ENCODE results near the gene POLR3K.
A peak's percentile ranks its signal among the peaks of the same experiment; 100 is the strongest.

The POLR3K gene

DNA sequence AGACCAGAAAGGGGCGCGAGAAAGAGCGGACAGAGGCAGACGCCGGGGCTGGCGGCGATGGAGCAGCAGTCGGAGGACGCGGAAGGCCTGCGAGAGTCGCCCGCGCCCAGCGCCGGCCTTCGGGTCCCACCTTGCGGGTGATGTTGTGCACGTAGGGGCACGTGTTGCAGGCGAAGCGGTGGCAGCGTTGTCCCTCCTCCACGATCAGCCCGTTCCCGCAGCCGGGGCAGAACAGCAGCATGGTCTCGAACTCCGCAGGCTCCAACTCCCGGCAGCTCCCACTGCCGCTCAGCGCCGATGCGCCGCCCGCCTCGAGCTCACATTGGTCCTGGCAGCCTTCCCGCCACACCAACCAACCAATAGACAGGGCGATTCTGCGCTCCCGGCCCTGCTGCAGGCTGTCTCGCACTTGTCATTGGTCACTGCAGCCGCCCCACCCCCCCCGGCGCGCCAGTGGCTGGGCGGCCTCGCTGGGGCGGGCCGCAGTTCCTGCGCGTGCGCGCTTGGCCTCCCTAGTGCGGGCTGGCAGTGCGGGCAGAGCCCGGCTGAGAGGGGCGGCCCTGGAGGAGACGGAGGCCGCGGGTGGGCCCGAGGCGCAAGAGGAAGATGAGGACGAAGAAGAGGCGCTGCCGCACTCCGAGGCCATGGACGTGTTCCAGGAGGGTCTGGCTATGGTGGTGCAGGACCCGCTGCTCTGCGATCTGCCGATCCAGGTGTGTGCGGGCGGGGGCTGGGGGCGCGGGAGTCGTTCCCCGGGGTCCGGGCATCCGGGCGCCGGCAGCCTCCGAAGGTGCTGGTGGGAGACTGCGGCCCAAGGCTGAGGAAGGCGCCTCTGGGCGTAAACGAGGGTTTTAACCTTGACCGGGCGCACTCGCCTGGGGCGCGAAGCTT, at the start of gene POLR3K, which contains the start of gene SNRNP25:
Gene POLR3K (minus strand): TSS at position 263 of the 891 bp plus-strand sequence. CDS start 22 bp downstream, at position 241.
Gene SNRNP25 (plus strand): TSS at position 483 of the 891 bp plus-strand sequence. CDS start 189 bp downstream, at position 672.
- TF ChIP-seq, protein P1, sequence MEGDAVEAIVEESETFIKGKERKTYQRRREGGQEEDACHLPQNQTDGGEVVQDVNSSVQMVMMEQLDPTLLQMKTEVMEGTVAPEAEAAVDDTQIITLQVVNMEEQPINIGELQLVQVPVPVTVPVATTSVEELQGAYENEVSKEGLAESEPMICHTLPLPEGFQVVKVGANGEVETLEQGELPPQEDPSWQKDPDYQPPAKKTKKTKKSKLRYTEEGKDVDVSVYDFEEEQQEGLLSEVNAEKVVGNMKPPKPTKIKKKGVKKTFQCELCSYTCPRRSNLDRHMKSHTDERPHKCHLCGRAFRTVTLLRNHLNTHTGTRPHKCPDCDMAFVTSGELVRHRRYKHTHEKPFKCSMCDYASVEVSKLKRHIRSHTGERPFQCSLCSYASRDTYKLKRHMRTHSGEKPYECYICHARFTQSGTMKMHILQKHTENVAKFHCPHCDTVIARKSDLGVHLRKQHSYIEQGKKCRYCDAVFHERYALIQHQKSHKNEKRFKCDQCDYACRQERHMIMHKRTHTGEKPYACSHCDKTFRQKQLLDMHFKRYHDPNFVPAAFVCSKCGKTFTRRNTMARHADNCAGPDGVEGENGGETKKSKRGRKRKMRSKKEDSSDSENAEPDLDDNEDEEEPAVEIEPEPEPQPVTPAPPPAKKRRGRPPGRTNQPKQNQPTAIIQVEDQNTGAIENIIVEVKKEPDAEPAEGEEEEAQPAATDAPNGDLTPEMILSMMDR (IDR thresholded peaks at IDR 0.05; ENCODE audit: borderline replicate concordance, insufficient read depth, low read depth, low read length), result no peak
- peak within 1 kb of the TSS; percentile 80 for H3K4me3 ChIP-seq (ENCODE audit: low read depth, low read length)

DNA sequence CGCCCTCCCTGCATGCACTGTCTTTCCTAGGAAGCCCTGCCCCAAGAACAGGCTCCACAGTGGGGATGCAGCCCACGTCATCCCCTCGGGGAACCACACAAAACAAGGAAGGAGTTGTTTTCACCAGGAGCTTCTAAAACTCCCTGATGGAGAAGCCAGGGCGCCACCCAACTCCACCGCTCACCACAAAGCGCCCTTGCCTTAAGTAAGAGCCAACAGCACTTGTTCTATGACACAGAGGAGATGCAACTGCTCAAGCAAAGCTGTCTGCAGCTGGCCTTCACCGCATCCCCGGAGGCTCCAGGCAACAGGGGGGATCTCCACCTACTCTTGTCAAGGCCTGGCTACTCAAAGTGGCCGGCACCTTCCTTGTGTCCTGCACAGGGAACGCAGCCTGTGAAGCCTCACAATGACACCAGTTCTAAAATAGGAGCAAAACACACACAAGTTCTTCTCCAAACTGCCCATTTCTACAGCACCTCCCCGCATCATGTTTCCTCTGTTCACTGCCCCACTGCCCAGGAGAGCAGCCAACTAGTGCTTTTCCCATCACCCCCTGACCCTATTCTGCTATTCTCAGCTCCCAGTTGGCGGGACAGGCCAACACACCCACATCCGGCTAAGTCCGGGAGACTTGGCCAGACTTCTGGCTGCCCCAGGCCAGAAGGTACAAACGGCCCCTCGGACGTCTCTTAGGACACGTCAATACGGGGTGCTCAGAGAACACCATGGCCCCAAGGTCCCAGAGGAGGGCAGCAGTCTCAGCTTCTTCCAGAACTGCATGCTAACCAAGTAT, 48.9 kb upstream of the POLR3K start:
- no peak overlapping the region for H3K4me3 ChIP-seq (ENCODE audit: low read depth, low read length)
- TF ChIP-seq, protein P1 (IDR thresholded peaks at IDR 0.05; ENCODE audit: borderline replicate concordance, insufficient read depth, low read depth, low read length), result no peak

DNA sequence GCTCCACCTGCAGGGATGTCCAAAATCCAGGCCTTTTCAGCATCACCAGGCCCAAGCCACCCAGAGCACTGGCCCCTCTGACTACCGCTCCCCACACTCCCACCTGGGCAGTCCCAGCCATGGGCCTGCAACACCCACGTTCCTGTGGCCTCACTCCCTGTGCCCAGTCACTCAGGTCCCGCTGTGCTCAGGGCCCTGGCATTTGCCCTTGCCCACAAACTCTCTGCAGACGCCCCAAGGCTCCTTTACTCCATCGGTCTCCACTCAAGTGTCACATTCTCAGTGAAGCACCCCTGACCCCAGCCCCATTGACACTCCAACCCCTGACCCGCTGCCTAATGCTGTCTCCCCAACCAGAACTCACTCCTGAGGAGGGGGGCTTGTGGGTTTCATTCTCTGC, 48.2 kb upstream of the POLR3K start:
- TF ChIP-seq, protein P1 (IDR thresholded peaks at IDR 0.05; ENCODE audit: borderline replicate concordance, insufficient read depth, low read depth, low read length), result no peak
- no peak overlapping the region for H3K4me3 ChIP-seq (ENCODE audit: low read depth, low read length)

DNA sequence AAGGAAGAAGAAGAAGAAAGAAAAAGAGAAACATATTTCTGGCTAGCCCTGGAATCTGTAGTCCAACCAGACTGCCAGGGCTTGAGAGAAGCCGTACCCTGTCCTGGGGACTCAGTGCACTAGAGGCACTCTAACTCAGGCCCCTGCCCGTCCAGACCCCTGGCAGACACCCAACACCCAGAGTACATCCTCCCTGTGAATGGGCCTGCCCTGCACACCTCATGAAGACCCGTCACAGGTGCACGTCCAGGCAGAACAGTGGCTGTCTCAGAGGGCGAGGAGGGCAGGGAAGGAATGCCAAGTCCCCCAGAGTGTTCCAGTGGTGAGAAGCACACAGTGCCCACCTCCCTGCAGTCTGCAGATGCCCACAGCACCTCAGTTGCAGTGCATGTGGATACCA, 47.6 kb upstream of the POLR3K start:
- TF ChIP-seq, protein P1 (IDR thresholded peaks at IDR 0.05; ENCODE audit: borderline replicate concordance, insufficient read depth, low read depth, low read length), result no peak
- H3K4me3 ChIP-seq (ENCODE audit: low read depth, low read length), result no peak overlapping the region

DNA sequence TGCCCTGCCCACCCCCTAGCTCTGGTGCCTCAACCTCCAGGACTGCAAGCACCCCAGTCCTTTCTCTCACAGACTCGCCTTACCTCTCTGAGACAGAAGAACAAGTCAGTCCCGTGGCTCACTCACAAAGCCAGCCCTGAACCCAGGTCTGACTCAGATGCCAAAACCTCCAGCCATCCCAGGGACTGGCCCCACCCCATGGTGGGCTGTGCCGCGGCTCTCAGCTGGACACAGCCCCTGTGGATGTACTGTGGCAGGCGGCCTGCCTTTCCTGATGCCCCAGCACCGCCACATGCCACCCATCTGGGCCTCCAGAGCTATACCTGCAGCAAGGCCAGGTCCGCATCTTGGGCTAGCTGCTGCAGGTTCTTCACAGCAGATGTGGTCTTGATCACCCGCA, 44.4 kb upstream of the POLR3K start:
- TF ChIP-seq, protein P1 (IDR thresholded peaks at IDR 0.05; ENCODE audit: borderline replicate concordance, insufficient read depth, low read depth, low read length), result no peak

DNA sequence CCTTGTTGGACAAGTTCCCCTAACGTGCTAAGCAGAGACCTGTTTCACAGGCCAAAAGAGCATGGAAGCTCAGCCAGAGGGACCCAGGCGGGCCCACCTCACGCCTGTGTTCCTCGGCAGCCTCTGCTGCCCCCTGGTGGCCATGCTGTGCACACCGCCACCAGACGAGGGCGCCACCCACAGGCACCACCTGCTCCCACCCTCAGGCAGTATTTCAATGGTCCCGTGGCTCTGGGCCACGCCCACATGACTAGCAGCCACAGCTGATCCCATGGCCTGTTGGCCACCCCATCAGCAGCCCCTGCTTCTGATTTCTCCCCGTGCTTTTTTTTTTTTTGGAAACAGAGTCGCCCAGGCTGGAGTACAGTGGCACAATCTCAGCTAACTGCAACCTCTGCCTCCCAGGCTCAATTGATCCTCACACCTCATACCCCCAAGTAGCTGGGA, 43.5 kb upstream of the POLR3K start:
- TF ChIP-seq, protein P1 (IDR thresholded peaks at IDR 0.05; ENCODE audit: borderline replicate concordance, insufficient read depth, low read depth, low read length), result peak; percentile 100
- no peak overlapping the region for H3K4me3 ChIP-seq (ENCODE audit: low read depth, low read length)

More for the DNA sequence above, 44.4 kb upstream of the POLR3K start:
- no peak overlapping the region for H3K4me3 ChIP-seq (ENCODE audit: low read depth, low read length)

Measured in GM12875 (cell line).